ENCODE measurements around the gene TMEM141.

GRCh38 chr9:136776947-136777346 lies 14.2 kb upstream of the TMEM141 start:
- no peak for TF ChIP-seq GATA2 (IDR thresholded peaks at IDR 0.05; ENCODE audit: low read depth, low read length)
- no peak for TF ChIP-seq GATA3 (IDR thresholded peaks at IDR 0.05; ENCODE audit: low read depth, low read length)
